Right cardiac atrium (tissue), 5 donors: ENCODE data around the gene UFSP1. TPM values are rescaled to one million over a fixed set of nuclear protein-coding genes. Genes with fewer than 3 reads are reported as not detected.
"Not testable (repeated sequence)": the region's sequence is repeated elsewhere in the genome, so short reads cannot be mapped to it uniquely, and the experiment has no call there.

ENCODE experiments used
- ATAC-seq, 2 donors: fragments of 200-7000 bp; cut with Tn5 transposase; one replicate each; pipeline versions ENCODE4 v1.8.0 to v1.9.1; 2020; ENCODE audit warnings: moderate library complexity in 2 of 2, mild to moderate bottlenecking in 1 of 2
- DNase-seq, 3 donors: peaks; one replicate each; pipeline ENCODE4 v3.0.0-alpha.2; 2020
- H3K27ac ChIP-seq: one replicate; pipeline ENCODE4 v1.5.1; 2013; ENCODE audit warnings: mild to moderate bottlenecking, low read length, control low read depth, moderate library complexity
- H3K27me3 ChIP-seq: one replicate; pipeline ENCODE4 v1.6.1; 2013; ENCODE audit not compliant: control insufficient read depth, insufficient read depth
- H3K4me1 ChIP-seq: one replicate; pipeline ENCODE4 v1.6.1; 2013; ENCODE audit warnings: low read length; ENCODE audit not compliant: control insufficient read depth, insufficient read depth
- H3K4me3 ChIP-seq: one replicate; pipeline ENCODE4 v1.5.1; 2013; ENCODE audit warnings: low read length, control low read depth
- H3K9me3 ChIP-seq: one replicate; pipeline ENCODE4 v1.6.1; 2013; ENCODE audit warnings: low read length; ENCODE audit not compliant: control insufficient read depth
- WGBS: extraction: QIAGEN DNeasy Blood & Tissue Kit; methylation state at CpG from one replicate; pipeline ENCODE4 v1.1.7; 2013; 5-methylcytosine and 5-hydroxymethylcytosine counted together
- intact Hi-C, 4 donors: fragments of 100-400 bp; cut with DNase I; formaldehyde crosslinking; loops; one replicate each; pipeline versions ENCODE4 v1.11.0 to v1.14.0; 2022 to 2023
- microRNA-seq, 2 donors: library from miRNA; unstranded; fragments of <30 nt; microRNA quantifications; one replicate each; pipeline ENCODE4 v1.2.0, GENCODE V29; 2020 to 2021
- polyA plus RNA-seq: library from polyadenylated mRNA; stranded (reverse); fragments of 200-250 nt; gene quantifications from one replicate; pipeline ENCODE4 v1.2.3, GENCODE V29; 2013
- total RNA-seq, 4 donors: library from RNA; stranded (reverse); fragmentation: NEBNext Ultra II Directional; extraction: Animal tissue kit (Norgen Biotek cat#: 25700); gene quantifications; one replicate each; pipeline ENCODE4 v1.2.1, GENCODE V29; 2021
- donor health status: healthy with polysubstance abuse.
- donor health status: DM: no; HTN: yes; CAD: no.
- donor health status: DM: no; HTN: no; CAD: no.
- donor health status: DM: no; HTN: yes; CAD: no; lungs with severe emphysema.
- donor health status: DM: yes; HTN: yes; CAD: no.

UFSP1 gene
- total and polyA plus RNA-seq, 5 donors = 2.5 to 3.6 (median 3.2) TPM

- ATAC-seq, H3K4me1 ChIP-seq, H3K27ac ChIP-seq, H3K4me3 ChIP-seq, H3K9me3 ChIP-seq, H3K27me3 ChIP-seq: not testable (repeated sequence)
- intact Hi-C loops = loop anchor here in 3 of 4 donors (5.0 to 10.0 kb wide), 3 partner anchors 53 to 160 kb away; partner anchors contain the start of genes GIGYF1 (in 1 of the 3) and POP7 (in 1 of the 3)
- WGBS = 94% methylated on average over 9 of the region's 9 CpGs
- DNase-seq = peak in 1 of 3 donors; percentile 39
Measured at GRCh38 chr7:100854899-100855298, 34.6 kb downstream of the UFSP1 start.

GRCh38 chr7:100854146-100854895, 35.2 kb downstream of the UFSP1 start:
- no peak overlapping the region for H3K27ac ChIP-seq
- intact Hi-C loops = loop anchor here in 3 of 4 donors (5.0 to 10.0 kb wide), 3 partner anchors 52 to 160 kb away; partner anchors contain the start of genes GIGYF1 (in 1 of the 3) and POP7 (in 1 of the 3)
- no peaks in the 10 kb centered on the region for H3K27me3 ChIP-seq
- no peaks in the 10 kb centered on the region for H3K4me1 ChIP-seq
- ATAC-seq = no peak
- peak in 1 of 3 donors; percentile 54 for DNase-seq
- no peak overlapping the region for H3K4me3 ChIP-seq
- H3K9me3 ChIP-seq = no peaks in the 10 kb centered on the region
- WGBS = 90% methylated on average over 14 of the region's 14 CpGs

GRCh38 chr7:100852048-100852872, 37.3 kb downstream of the UFSP1 start, which contains the start of gene SLC12A9:
Gene SLC12A9 (plus strand): TSS chr7:100852713. CDS start chr7:100854198, 1,485 bp downstream.
- peak; percentile 94 to 97 (median 97) for DNase-seq
- intact Hi-C loops = loop anchor here (2.0 to 10.0 kb wide), 4 partner anchors 50 to 157 kb away; partner anchors contain the start of genes GIGYF1 (in 1 of the 4) and POP7 (in 1 of the 4)
- peak; percentile 99 for ATAC-seq
- under 1% methylated on average over 71 of the region's 71 CpGs for WGBS
- Histone ChIP-seq H3K9me3 (no peaks in the 10 kb centered on the region), H3K4me3 (peak within 1 kb of the TSS; percentile 55), H3K27ac (no peak within 1 kb of the TSS), H3K27me3 (no peaks in the 10 kb centered on the region), H3K4me1 (no peaks in the 10 kb centered on the region)

- Histone ChIP-seq H3K4me3 (no peak overlapping the region), H3K27ac (no peak overlapping the region), H3K27me3 (no peaks in the 10 kb centered on the region), H3K9me3 (no peaks in the 10 kb centered on the region), H3K4me1 (no peaks in the 10 kb centered on the region)
- 98% methylated on average over 4 of the region's 4 CpGs for WGBS
- ATAC-seq (no peak), DNase-seq (no peak)
- intact Hi-C loops = no loop called here
Measured at GRCh38 chr7:100847360-100847759, 42.2 kb downstream of the UFSP1 start.

- H3K9me3 ChIP-seq = no peaks in the 10 kb centered on the region
- DNase-seq = no peak
- H3K27me3 ChIP-seq = no peaks in the 10 kb centered on the region
- WGBS = 72% methylated on average over 8 of the region's 8 CpGs
- H3K4me3 ChIP-seq = no peak overlapping the region
- ATAC-seq = no peak
- H3K4me1 ChIP-seq = no peaks in the 10 kb centered on the region
- H3K27ac ChIP-seq = no peak overlapping the region
- intact Hi-C loops = no loop called here
Measured at GRCh38 chr7:100840470-100841100, 48.9 kb downstream of the UFSP1 start.

- DNase-seq (peak in 1 of 3 donors; percentile 32), ATAC-seq (no peak)
- Histone ChIP-seq H3K27me3 (no peaks in the 10 kb centered on the region), H3K4me1 (no peaks in the 10 kb centered on the region), H3K27ac (no peak overlapping the region), H3K4me3 (no peak overlapping the region), H3K9me3 (no peaks in the 10 kb centered on the region)
- intact Hi-C loops = no loop called here
- 95% methylated on average over 18 of the region's 18 CpGs for WGBS
Measured at GRCh38 chr7:100839361-100839760, 50.2 kb downstream of the UFSP1 start.

Small RNA genes within 50 kb of the gene (microRNA-seq; reads per million reads assigned to microRNA genes)
- gene MIR6875 = 0 to 0.42 reads per million in 2 donors

Other genes starting within 250 kb of the UFSP1 start
- gene TFR2, start 248.2 kb downstream of the UFSP1 start, total RNA-seq = under 1 TPM in 3 of 4 donors, not detected in 1; 0.25 to 0.41 (median 0.26) TPM
- gene TFR2, start 248.2 kb downstream of the UFSP1 start, polyA plus RNA-seq = 0.14 TPM
- not detected for gene ACTL6B, start 233.3 kb downstream of the UFSP1 start, total RNA-seq
- not detected for gene ACTL6B, start 233.3 kb downstream of the UFSP1 start, polyA plus RNA-seq
- gene GNB2, start 216.0 kb downstream of the UFSP1 start, total RNA-seq = 100 to 1,000 TPM; 128 to 160 (median 132) TPM
- 115 TPM for gene GNB2, start 216.0 kb downstream of the UFSP1 start, polyA plus RNA-seq
- 10 to 100 TPM; 26.7 to 39.6 (median 32.7) TPM for gene GIGYF1, start 195.5 kb downstream of the UFSP1 start, total RNA-seq
- gene GIGYF1, start 195.5 kb downstream of the UFSP1 start, polyA plus RNA-seq = 26.2 TPM
- 10 to 100 TPM; 21.4 to 26.4 (median 24.2) TPM for gene POP7, start 183.6 kb downstream of the UFSP1 start, total RNA-seq
- 37.2 TPM for gene POP7, start 183.6 kb downstream of the UFSP1 start, polyA plus RNA-seq
- gene EPO, start 169.2 kb downstream of the UFSP1 start, total RNA-seq = not detected
- gene EPO, start 169.2 kb downstream of the UFSP1 start, polyA plus RNA-seq = not detected
- not detected for gene ZAN, start 156.1 kb downstream of the UFSP1 start, total RNA-seq
- gene ZAN, start 156.1 kb downstream of the UFSP1 start, polyA plus RNA-seq = not detected
- gene EPHB4, start 62.2 kb downstream of the UFSP1 start, total RNA-seq = 10 to 100 TPM; 28.0 to 51.4 (median 33.6) TPM
- 14.4 TPM for gene EPHB4, start 62.2 kb downstream of the UFSP1 start, polyA plus RNA-seq
- gene SLC12A9, start 37.0 kb downstream of the UFSP1 start, total RNA-seq = 10 to 100 TPM in 3 of 4 donors, 1 to 10 TPM in 1; 9.3 to 16.9 (median 12.6) TPM
- gene SLC12A9, start 37.0 kb downstream of the UFSP1 start, polyA plus RNA-seq = 6.4 TPM
- gene TRIP6, start 22.3 kb downstream of the UFSP1 start, total RNA-seq = 10 to 100 TPM; 34.1 to 49.6 (median 46.9) TPM
- gene TRIP6, start 22.3 kb downstream of the UFSP1 start, polyA plus RNA-seq = 31.4 TPM
- 10 to 100 TPM; 79.1 to 88.0 (median 82.2) TPM for gene SRRT, start 14.6 kb downstream of the UFSP1 start, total RNA-seq
- gene SRRT, start 14.6 kb downstream of the UFSP1 start, polyA plus RNA-seq = 45.8 TPM
- gene ACHE, start 6.2 kb upstream of the UFSP1 start, total RNA-seq = 10 to 100 TPM; 13.7 to 32.5 (median 22.7) TPM
- gene ACHE, start 6.2 kb upstream of the UFSP1 start, polyA plus RNA-seq = 11.3 TPM
- under 1 TPM; 0.06 to 0.18 (median 0.10) TPM for gene MUC3A, start 59.8 kb upstream of the UFSP1 start, total RNA-seq
- 0.63 TPM for gene MUC3A, start 59.8 kb upstream of the UFSP1 start, polyA plus RNA-seq
- gene MUC12, start 79.8 kb upstream of the UFSP1 start, total RNA-seq = not detected
- 0.63 TPM for gene MUC12, start 79.8 kb upstream of the UFSP1 start, polyA plus RNA-seq
- gene MUC17, start 130.4 kb upstream of the UFSP1 start, total RNA-seq = not detected
- gene MUC17, start 130.4 kb upstream of the UFSP1 start, polyA plus RNA-seq = not detected
- 10 to 100 TPM; 20.0 to 24.5 (median 22.3) TPM for gene TRIM56, start 195.8 kb upstream of the UFSP1 start, total RNA-seq
- gene TRIM56, start 195.8 kb upstream of the UFSP1 start, polyA plus RNA-seq = 11.4 TPM
- 10 to 100 TPM in 1 of 4 donors, 1 to 10 TPM in 3; 1.2 to 11.9 (median 2.2) TPM for gene SERPINE1, start 237.4 kb upstream of the UFSP1 start, total RNA-seq
- 4.5 TPM for gene SERPINE1, start 237.4 kb upstream of the UFSP1 start, polyA plus RNA-seq